Measurements from ENCODE around the gene SPTBN4.
A peak's percentile ranks its signal among the peaks of the same experiment; 100 is the strongest.

Gene SPTBN4

GRCh38 chr19:40604647-40605215 is 137.9 kb downstream of the SPTBN4 start:
- DNase-seq: no peak

- peak; percentile 61 for DNase-seq
These were observed 138.6 kb downstream of the SPTBN4 start for GRCh38 chr19:40605216-40605971.

GRCh38 chr19:40607311-40608239 is 140.8 kb downstream of the SPTBN4 start:
- DNase-seq: no peak

GRCh38 chr19:40608240-40608621 is 141.4 kb downstream of the SPTBN4 start:
- DNase-seq: no peak

GRCh38 chr19:40608957-40609356 is 142.2 kb downstream of the SPTBN4 start:
- no peak for DNase-seq

- peak; percentile 71 for DNase-seq
These were observed 143.0 kb downstream of the SPTBN4 start for GRCh38 chr19:40609561-40610395.

- DNase-seq: no peak
These were observed 143.7 kb downstream of the SPTBN4 start for GRCh38 chr19:40610396-40611064.

GRCh38 chr19:40611096-40611495 is 144.3 kb downstream of the SPTBN4 start:
- no peak for DNase-seq

- no peak for DNase-seq
These were observed 145.3 kb downstream of the SPTBN4 start for GRCh38 chr19:40611900-40612698.

- no peak for DNase-seq
These were observed 146.3 kb downstream of the SPTBN4 start for GRCh38 chr19:40612831-40613689.

GRCh38 chr19:40613690-40614621 is 147.2 kb downstream of the SPTBN4 start:
- peak; percentile 72 for DNase-seq

GRCh38 chr19:40614622-40615411 is 148.0 kb downstream of the SPTBN4 start:
- DNase-seq: peak; percentile 92

GRCh38 chr19:40616178-40616577 is 149.4 kb downstream of the SPTBN4 start:
- DNase-seq: no peak

- no peak for DNase-seq
These were observed 150.1 kb downstream of the SPTBN4 start for GRCh38 chr19:40616941-40617340.

- no peak for DNase-seq
These were observed 151.2 kb downstream of the SPTBN4 start for GRCh38 chr19:40617961-40618360.

- no peak for DNase-seq
These were observed 152.7 kb downstream of the SPTBN4 start for GRCh38 chr19:40619333-40620160.

GRCh38 chr19:40620161-40620485 is 153.3 kb downstream of the SPTBN4 start:
- DNase-seq: no peak
